PC-3 (cell line): ENCODE measurements around the gene MTHFD1L.

Source experiments
- CTCF ChIP-seq: fragments of 300-600 bp; sonication (generic); conservative IDR thresholded peaks from 2 replicates; pipeline ENCODE4 v1.5.1; 2017; ENCODE audit warnings: antibody characterized with exemption, low read depth, mild to moderate bottlenecking, low read length
- EZH2 ChIP-seq: fragments of 300-600 bp; sonication (generic); IDR thresholded peaks from one replicate; pipeline ENCODE4 v1.6.1; 2017; ENCODE audit warnings: antibody characterized with exemption, mild to moderate bottlenecking, low read length; ENCODE audit not compliant: unreplicated experiment

- TF ChIP-seq EZH2 = no peak
- peak; percentile 79 for TF ChIP-seq CTCF
These were observed 26.5 kb downstream of the MTHFD1L start for GRCh38 chr6:150891888-150892485.
